Osteoblast (primary cell): Measurements from ENCODE around the gene HS6ST1. TPM values are rescaled to one million over a fixed set of nuclear protein-coding genes. Genes with fewer than 3 reads are reported as not detected.
A peak's percentile ranks its signal among the peaks of the same experiment; 100 is the strongest.

Experiments
- DNase-seq: peaks from one replicate; pipeline ENCODE4 v3.0.0; 2011; ENCODE audit warnings: low spot score, mixed read lengths; ENCODE audit not compliant: insufficient read length; ENCODE audit errors: missing footprints
- H2AFZ ChIP-seq: 2 replicates; pipeline ENCODE4 v1.6.0; 2011; ENCODE audit warnings: mild to moderate bottlenecking, low read length
- H3K27ac ChIP-seq: 2 replicates; pipeline ENCODE4 v1.5.1; 2011; ENCODE audit warnings: mild to moderate bottlenecking, low read depth, low read length, moderate library complexity
- H3K27me3 ChIP-seq: 2 replicates; pipeline ENCODE4 v1.6.0; 2012; ENCODE audit warnings: mild to moderate bottlenecking, control low read depth, inconsistent platforms, low read length, moderate library complexity; ENCODE audit not compliant: insufficient read depth
- H3K36me3 ChIP-seq: 2 replicates; pipeline ENCODE4 v1.5.1; 2011; ENCODE audit warnings: mild to moderate bottlenecking, low read length, control low read depth, moderate library complexity; ENCODE audit not compliant: insufficient read depth
- H3K4me1 ChIP-seq: 2 replicates; pipeline ENCODE4 v1.5.1; 2011; ENCODE audit warnings: mild to moderate bottlenecking, low read length, control low read depth, moderate library complexity; ENCODE audit not compliant: insufficient read depth
- H3K4me2 ChIP-seq: 2 replicates; pipeline ENCODE4 v1.6.0; 2011; ENCODE audit warnings: mild to moderate bottlenecking, low read length; ENCODE audit not compliant: insufficient read depth
- H3K4me3 ChIP-seq: fragments of 200-600 bp; sonication (generic); 3 replicates; pipeline ENCODE4 v1.5.1; 2012; ENCODE audit warnings: mild to moderate bottlenecking, low read length, inconsistent platforms; ENCODE audit not compliant: insufficient read depth
- H3K79me2 ChIP-seq: 2 replicates; pipeline ENCODE4 v1.6.0; 2012; ENCODE audit warnings: mild to moderate bottlenecking, low read length, control low read depth, inconsistent platforms; ENCODE audit not compliant: insufficient read depth
- H3K9me3 ChIP-seq: 2 replicates; pipeline ENCODE4 v1.5.1; 2011; ENCODE audit warnings: low read depth, low read length, control low read depth
- H4K20me1 ChIP-seq: 2 replicates; pipeline ENCODE4 v1.6.0; 2012; ENCODE audit warnings: mild to moderate bottlenecking, low read length, control low read depth; ENCODE audit not compliant: insufficient read depth
- total RNA-seq: library from RNA; depleted of rRNA; stranded (reverse); fragments of >200 nt; gene quantifications from 2 replicates; pipeline ENCODE4 v1.2.3, GENCODE V29; 2012
- TF ChIP-seq, protein P1 (sequence below): IDR thresholded peaks from 2 replicates; pipeline ENCODE4 v1.5.1; 2011; ENCODE audit warnings: mild to moderate bottlenecking, low read depth, low read length, moderate library complexity; ENCODE audit errors: extremely low read depth

The HS6ST1 gene
- total RNA-seq, 1 donor, result 18.8 TPM

DNA sequence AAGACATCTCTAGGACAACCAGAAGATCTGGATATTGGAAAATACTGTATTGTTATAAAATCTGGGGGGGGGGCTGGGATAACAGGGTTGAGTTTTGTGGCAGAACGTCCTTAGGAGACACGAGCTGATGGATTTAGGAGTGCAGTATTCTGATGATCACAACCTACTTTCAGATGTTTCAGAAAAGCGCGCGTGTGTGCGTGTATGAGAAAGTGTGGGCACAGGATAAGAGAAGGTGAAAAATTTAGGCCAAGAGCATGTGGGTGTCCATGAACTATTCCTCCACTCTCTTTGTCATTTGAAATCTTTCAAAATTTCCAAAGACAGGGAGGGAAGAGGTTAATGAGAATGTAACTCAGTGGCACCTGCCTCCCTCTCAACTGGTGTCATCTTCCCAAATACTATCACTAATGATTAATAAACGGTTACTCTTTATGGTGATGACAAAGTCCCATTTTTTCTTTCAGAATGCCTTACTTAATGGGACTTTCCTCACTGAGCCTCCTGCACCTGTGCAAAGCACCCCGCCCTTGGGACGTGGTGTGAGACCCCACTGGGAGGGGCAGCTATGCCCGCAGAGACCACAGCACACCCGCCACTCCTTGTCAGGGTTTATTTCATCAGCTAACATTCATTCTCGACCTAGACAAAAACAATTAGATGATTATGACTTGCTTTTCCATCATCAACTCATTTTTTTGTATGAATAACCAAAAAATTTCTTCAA is 53.6 kb downstream of the HS6ST1 start:
- no peak overlapping the region for H3K4me2 ChIP-seq
- peaks cover 3% of the 10 kb centered on the region for H4K20me1 ChIP-seq
- no peaks in the 10 kb centered on the region for H3K36me3 ChIP-seq
- H3K4me1 ChIP-seq, result peaks cover 9% of the 10 kb centered on the region
- no peaks in the 10 kb centered on the region for H3K27me3 ChIP-seq
- no peaks in the 10 kb centered on the region for H3K79me2 ChIP-seq
- no peaks in the 10 kb centered on the region for H3K9me3 ChIP-seq
- H3K4me3 ChIP-seq, result no peak overlapping the region
- H2AFZ ChIP-seq, result no peak overlapping the region
- TF ChIP-seq, protein P1, sequence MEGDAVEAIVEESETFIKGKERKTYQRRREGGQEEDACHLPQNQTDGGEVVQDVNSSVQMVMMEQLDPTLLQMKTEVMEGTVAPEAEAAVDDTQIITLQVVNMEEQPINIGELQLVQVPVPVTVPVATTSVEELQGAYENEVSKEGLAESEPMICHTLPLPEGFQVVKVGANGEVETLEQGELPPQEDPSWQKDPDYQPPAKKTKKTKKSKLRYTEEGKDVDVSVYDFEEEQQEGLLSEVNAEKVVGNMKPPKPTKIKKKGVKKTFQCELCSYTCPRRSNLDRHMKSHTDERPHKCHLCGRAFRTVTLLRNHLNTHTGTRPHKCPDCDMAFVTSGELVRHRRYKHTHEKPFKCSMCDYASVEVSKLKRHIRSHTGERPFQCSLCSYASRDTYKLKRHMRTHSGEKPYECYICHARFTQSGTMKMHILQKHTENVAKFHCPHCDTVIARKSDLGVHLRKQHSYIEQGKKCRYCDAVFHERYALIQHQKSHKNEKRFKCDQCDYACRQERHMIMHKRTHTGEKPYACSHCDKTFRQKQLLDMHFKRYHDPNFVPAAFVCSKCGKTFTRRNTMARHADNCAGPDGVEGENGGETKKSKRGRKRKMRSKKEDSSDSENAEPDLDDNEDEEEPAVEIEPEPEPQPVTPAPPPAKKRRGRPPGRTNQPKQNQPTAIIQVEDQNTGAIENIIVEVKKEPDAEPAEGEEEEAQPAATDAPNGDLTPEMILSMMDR, result no peak
- no peak overlapping the region for H3K27ac ChIP-seq
- DNase-seq, result peak; percentile 56

DNA sequence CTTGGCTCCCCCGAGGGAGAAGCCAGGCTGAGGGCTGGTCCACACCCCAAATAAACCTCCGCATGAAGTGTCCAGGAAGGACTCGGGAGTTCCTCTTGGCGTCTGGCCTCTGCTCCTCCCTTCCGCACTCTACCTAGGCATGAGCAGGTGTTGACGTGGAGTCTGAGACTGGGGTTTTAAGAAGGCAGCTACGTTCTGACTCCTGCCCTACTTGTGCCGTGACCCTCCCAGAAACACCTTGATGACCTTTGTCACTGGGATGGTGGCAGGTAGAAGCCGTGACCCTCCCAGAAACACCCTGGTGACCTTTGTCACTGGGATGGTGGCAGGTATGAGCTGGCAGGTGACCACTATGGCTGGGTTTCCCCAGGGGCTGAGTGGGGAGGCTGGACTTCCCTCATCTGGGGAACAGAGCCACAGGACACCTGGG is 54.8 kb downstream of the HS6ST1 start:
- no peaks in the 10 kb centered on the region for H3K9me3 ChIP-seq
- no peak overlapping the region for H2AFZ ChIP-seq
- no peaks in the 10 kb centered on the region for H3K36me3 ChIP-seq
- H3K27ac ChIP-seq, result no peak overlapping the region
- H3K27me3 ChIP-seq, result no peaks in the 10 kb centered on the region
- no peak overlapping the region for H3K4me3 ChIP-seq
- no peaks in the 10 kb centered on the region for H3K79me2 ChIP-seq
- H3K4me2 ChIP-seq, result no peak overlapping the region
- H4K20me1 ChIP-seq, result peaks cover 2% of the 10 kb centered on the region
- peak; percentile 45 for DNase-seq
- H3K4me1 ChIP-seq, result peaks cover 9% of the 10 kb centered on the region
- TF ChIP-seq, protein P1, result no peak

DNA sequence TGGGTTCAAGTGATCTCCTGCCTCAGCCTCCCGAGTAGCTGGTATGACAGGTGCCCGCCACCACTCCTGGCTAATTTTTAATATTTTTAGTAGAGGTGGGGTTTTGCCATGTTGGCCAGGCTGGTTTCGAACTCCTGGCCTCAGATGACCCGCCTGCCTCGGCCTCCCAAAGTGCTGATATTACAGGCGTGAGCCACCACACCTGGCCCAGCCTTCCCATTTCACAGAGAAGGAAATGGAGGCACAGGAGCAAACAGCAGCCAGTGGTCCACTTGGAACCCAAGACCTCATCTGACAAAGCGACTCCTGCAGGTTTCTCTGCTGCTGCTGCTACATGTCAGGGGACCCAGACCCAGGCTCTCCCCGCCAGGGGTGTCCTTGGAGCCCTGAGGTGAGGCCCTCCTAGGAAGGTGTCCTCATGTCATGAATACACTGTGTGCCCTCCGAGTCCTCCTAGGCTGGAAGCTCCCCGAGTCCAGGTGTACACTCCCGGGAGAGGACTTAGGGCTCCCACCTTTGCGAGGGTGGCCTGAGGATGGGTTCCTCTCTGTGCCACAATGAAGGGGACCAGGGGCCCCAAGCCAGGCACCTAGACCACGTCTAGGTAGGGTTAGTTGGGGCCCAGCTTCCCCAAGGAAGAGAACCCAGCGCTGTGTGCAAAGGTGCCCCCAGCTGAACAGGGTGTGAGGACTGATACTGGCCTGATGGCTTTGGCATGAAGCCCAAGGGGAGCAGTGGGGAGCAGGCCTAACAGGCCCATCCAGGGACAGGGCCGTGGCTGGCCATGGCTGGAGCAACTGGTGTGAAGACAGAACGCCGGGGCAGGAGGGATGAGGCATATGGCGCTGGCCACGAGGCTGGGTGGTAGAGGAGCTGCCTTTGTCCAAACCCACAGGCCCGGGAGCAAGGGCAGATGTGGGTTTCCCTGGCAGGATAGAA is 56.1 kb downstream of the HS6ST1 start:
- H3K27me3 ChIP-seq, result no peaks in the 10 kb centered on the region
- no peak overlapping the region for H2AFZ ChIP-seq
- TF ChIP-seq, protein P1, result no peak
- peaks cover 9% of the 10 kb centered on the region for H3K4me1 ChIP-seq
- H4K20me1 ChIP-seq, result no peaks in the 10 kb centered on the region
- no peaks in the 10 kb centered on the region for H3K79me2 ChIP-seq
- no peaks in the 10 kb centered on the region for H3K9me3 ChIP-seq
- peak; percentile 45 for DNase-seq
- no peak overlapping the region for H3K4me2 ChIP-seq
- H3K4me3 ChIP-seq, result no peak overlapping the region
- H3K36me3 ChIP-seq, result no peaks in the 10 kb centered on the region
- H3K27ac ChIP-seq, result no peak overlapping the region
